Natural killer cell (primary cell): Measurements from ENCODE around the gene MVK. TPM values are rescaled to one million over a fixed set of nuclear protein-coding genes. Genes with fewer than 3 reads are reported as not detected.

Experiments used
- ATAC-seq, 3 donors: fragments of 150-1000 bp in 2 of 3; fragments of 200-7000 bp in 1 of 3; cut with Tn5 transposase; 1 replicate in 1 of 3; 2 replicates in 2 of 3; pipeline ENCODE4 v1.10.0; 2021; ENCODE audit warnings: mild to moderate bottlenecking in 2 of 3, moderate library complexity in 2 of 3
- DNase-seq, 2 donors: peaks; one replicate each; pipeline versions ENCODE4 v3.0.0 to v3.0.0-alpha.2; 2013 to 2021; ENCODE audit warnings: mixed read lengths in 1 of 2
- H3K27ac ChIP-seq: one replicate; pipeline ENCODE4 v1.5.1; 2013; ENCODE audit warnings: mild to moderate bottlenecking, low read length
- H3K27me3 ChIP-seq: one replicate; pipeline ENCODE4 v1.6.1; 2013; ENCODE audit warnings: low read length; ENCODE audit not compliant: control insufficient read depth, insufficient read depth
- H3K36me3 ChIP-seq: one replicate; pipeline ENCODE4 v1.6.1; 2013; ENCODE audit warnings: low read length; ENCODE audit not compliant: control insufficient read depth, insufficient read depth
- H3K4me1 ChIP-seq: one replicate; pipeline ENCODE4 v1.6.1; 2013; ENCODE audit warnings: low read length; ENCODE audit not compliant: control insufficient read depth, insufficient read depth
- H3K4me3 ChIP-seq: one replicate; pipeline ENCODE4 v1.5.1; 2013; ENCODE audit warnings: low read length
- H3K9me3 ChIP-seq: one replicate; pipeline ENCODE4 v1.6.1; 2013; ENCODE audit warnings: low read length; ENCODE audit not compliant: control insufficient read depth, insufficient read depth
- H3K27ac Mint-ChIP-seq, 2 donors: one replicate each; pipeline ENCODE4 v1.8.0; 2022; ENCODE audit warnings: mild to moderate bottlenecking in 2 of 2, mixed read lengths in 2 of 2, moderate library complexity in 1 of 2
- H3K27me3 Mint-ChIP-seq, 2 donors: one replicate each; pipeline ENCODE4 v1.8.0; 2022; ENCODE audit warnings: low read depth in 2 of 2, mixed read lengths in 2 of 2
- H3K36me3 Mint-ChIP-seq: one replicate; pipeline ENCODE4 v1.8.0; 2022; ENCODE audit warnings: mixed read lengths
- H3K4me1 Mint-ChIP-seq, 2 donors: one replicate each; pipeline ENCODE4 v1.8.0; 2022; ENCODE audit warnings: mixed read lengths in 2 of 2
- H3K4me3 Mint-ChIP-seq: one replicate; pipeline ENCODE4 v1.8.0; 2022; ENCODE audit warnings: mild to moderate bottlenecking, moderate library complexity, mixed read lengths
- H3K9me3 Mint-ChIP-seq, 2 donors: one replicate each; pipeline ENCODE4 v1.8.0; 2022; ENCODE audit warnings: mixed read lengths in 2 of 2
- CTCF ChIP-seq: fragments of 200-600 bp; IDR thresholded peaks from one replicate; pipeline ENCODE4 v1.8.0; 2022; ENCODE audit warnings: antibody characterized with exemption
- WGBS: methylation state at CpG from one replicate; pipeline ENCODE4 v1.1.7; 2013; ENCODE audit warnings: missing lambda C conversion rate; ENCODE audit not compliant: insufficient coverage; 5-methylcytosine and 5-hydroxymethylcytosine counted together
- intact Hi-C: fragments of 100-400 bp; cut with micrococcal nuclease; formaldehyde crosslinking; loops from one replicate; pipeline ENCODE4 v1.14.2; 2022
- total RNA-seq, 4 donors: library from RNA; stranded (reverse); fragments of 120-200 nt in 1 of 4; gene quantifications; one replicate each; pipeline versions ENCODE4 v1.2.3 to v1.2.4, GENCODE V29; 2013 to 2022

Gene MVK
- total RNA-seq, 3 donors from 2014 or later (not counting 1 experiment from before 2014, with no cell fraction given): 9.4 to 16.6 (median 16.2) TPM

GRCh38 chr12:109563291-109564284, 10.0 kb upstream of the MVK start:
- H3K9me3 Mint-ChIP-seq: no peaks in the 10 kb centered on the region
- H3K27ac Mint-ChIP-seq: no peak overlapping the region
- no peaks in the 10 kb centered on the region for H3K4me1 ChIP-seq
- no peaks in the 10 kb centered on the region for H3K4me1 Mint-ChIP-seq
- peak in 1 of 3 donors; percentile 6 for ATAC-seq
- H3K27me3 Mint-ChIP-seq: no peaks in the 10 kb centered on the region
- no peak overlapping the region for H3K4me3 Mint-ChIP-seq
- no peak for TF ChIP-seq CTCF
- no peaks in the 10 kb centered on the region for H3K9me3 ChIP-seq
- WGBS: 95% methylated on average over 30 of the region's 30 CpGs
- no peak for DNase-seq
- H3K4me3 ChIP-seq: no peak overlapping the region
- peaks cover 6% of the 10 kb centered on the region for H3K36me3 ChIP-seq
- no peaks in the 10 kb centered on the region for H3K36me3 Mint-ChIP-seq
- no peaks in the 10 kb centered on the region for H3K27me3 ChIP-seq
- no peak overlapping the region for H3K27ac ChIP-seq
- intact Hi-C loops: no loop called here

DNA sequence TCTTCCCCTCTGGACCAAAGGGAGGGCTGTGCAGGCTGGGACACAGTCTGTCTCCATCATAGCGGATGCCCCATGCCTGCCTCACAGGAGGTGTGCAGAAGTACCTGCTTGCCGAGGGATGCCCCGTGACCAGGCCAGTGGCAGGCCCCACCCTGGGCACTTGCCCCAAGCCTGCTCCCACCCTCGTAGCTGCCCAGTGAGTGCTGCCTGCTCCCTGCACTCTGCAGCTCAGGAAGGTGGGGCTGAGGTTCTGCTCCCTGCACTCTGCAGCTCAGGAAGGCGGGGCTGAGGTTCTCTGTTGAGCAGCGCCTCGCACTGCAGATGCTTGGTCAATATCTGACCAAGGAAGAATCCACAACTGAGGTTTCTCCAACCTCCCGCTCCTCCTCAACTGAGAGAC, 7.2 kb upstream of the MVK start:
- Mint-ChIP-seq H3K9me3 (no peaks in the 10 kb centered on the region), H3K36me3 (no peaks in the 10 kb centered on the region), H3K4me1 (no peaks in the 10 kb centered on the region), H3K27ac (no peak overlapping the region), H3K27me3 (no peaks in the 10 kb centered on the region), H3K4me3 (no peak overlapping the region)
- no peak for TF ChIP-seq CTCF
- Histone ChIP-seq H3K36me3 (peaks cover 6% of the 10 kb centered on the region), H3K9me3 (no peaks in the 10 kb centered on the region), H3K4me1 (no peaks in the 10 kb centered on the region), H3K4me3 (no peak overlapping the region), H3K27ac (no peak overlapping the region), H3K27me3 (no peaks in the 10 kb centered on the region)
- WGBS: 95% methylated on average over 8 of the region's 8 CpGs
- DNase-seq (no peak), ATAC-seq (no peak)
- intact Hi-C loops: no loop called here

DNA sequence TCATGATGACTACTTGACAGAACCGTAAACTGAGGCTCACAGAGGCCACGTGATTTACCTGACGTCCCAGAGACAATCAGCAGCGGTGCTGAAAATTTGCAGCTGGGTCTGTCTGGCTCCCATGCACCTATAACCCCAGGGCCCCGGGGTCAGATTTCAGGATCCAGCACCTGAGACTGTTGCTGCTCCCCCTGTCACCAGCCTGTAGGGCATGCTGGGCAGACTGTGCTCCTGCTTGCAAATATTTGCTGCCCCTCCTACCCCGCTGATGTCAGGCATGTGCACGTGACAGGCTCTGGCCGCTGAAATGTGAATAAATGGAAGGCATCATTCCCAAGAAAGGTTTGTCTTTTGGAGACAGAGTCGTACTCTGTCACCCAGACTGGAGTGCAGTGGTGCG, 6.3 kb upstream of the MVK start:
- intact Hi-C loops: no loop called here
- TF ChIP-seq CTCF: no peak
- H3K36me3 Mint-ChIP-seq: no peaks in the 10 kb centered on the region
- no peaks in the 10 kb centered on the region for H3K4me1 Mint-ChIP-seq
- DNase-seq (no peak), ATAC-seq (no peak)
- H3K4me3 ChIP-seq: no peak overlapping the region
- H3K27ac Mint-ChIP-seq: no peak overlapping the region
- H3K27me3 ChIP-seq: no peaks in the 10 kb centered on the region
- H3K9me3 Mint-ChIP-seq: no peaks in the 10 kb centered on the region
- peaks cover 6% of the 10 kb centered on the region for H3K36me3 ChIP-seq
- H3K27ac ChIP-seq: no peak overlapping the region
- no peak overlapping the region for H3K4me3 Mint-ChIP-seq
- 94% methylated on average over 10 of the region's 10 CpGs for WGBS
- H3K4me1 ChIP-seq: peaks cover 1% of the 10 kb centered on the region
- H3K9me3 ChIP-seq: no peaks in the 10 kb centered on the region
- H3K27me3 Mint-ChIP-seq: no peaks in the 10 kb centered on the region
